Effector memory CD4-positive, alpha-beta T cell (primary cell): ENCODE data around the gene MED19.

Source experiments
- DNase-seq, 3 donors: peaks; one replicate each; pipeline ENCODE4 v3.0.0-alpha.2; 2020
- H3K27ac ChIP-seq: 2 replicates; pipeline ENCODE4 v1.7.0; 2013; ENCODE audit warnings: mild to moderate bottlenecking, low read length, moderate library complexity; ENCODE audit not compliant: insufficient read depth, poor library complexity, severe bottlenecking
- H3K27me3 ChIP-seq: replicated peaks from 2 replicates; pipeline ENCODE4 v1.7.0; 2013; ENCODE audit warnings: mild to moderate bottlenecking, low read length; ENCODE audit not compliant: insufficient read depth, control insufficient read depth, poor library complexity, severe bottlenecking
- H3K36me3 ChIP-seq: 2 replicates; pipeline ENCODE4 v1.7.0; 2013; ENCODE audit warnings: mild to moderate bottlenecking, low read length, moderate library complexity; ENCODE audit not compliant: control insufficient read depth, insufficient read depth
- H3K4me1 ChIP-seq: 2 replicates; pipeline ENCODE4 v1.7.0; 2013; ENCODE audit warnings: low read length, mild to moderate bottlenecking; ENCODE audit not compliant: control insufficient read depth, insufficient read depth, poor library complexity, severe bottlenecking
- H3K4me3 ChIP-seq: 2 replicates; pipeline ENCODE4 v1.7.0; 2013; ENCODE audit warnings: low read length, low read depth, mild to moderate bottlenecking; ENCODE audit not compliant: insufficient read depth, poor library complexity, severe bottlenecking
- H3K9me3 ChIP-seq: 2 replicates; pipeline ENCODE4 v1.7.0; 2013; ENCODE audit warnings: mild to moderate bottlenecking, low read length, moderate library complexity; ENCODE audit not compliant: control insufficient read depth

Gene MED19

GRCh38 chr11:57657194-57658022 is 54.6 kb downstream of the MED19 start, which contains the start of gene CLP1:
Gene CLP1, plus strand, starts transcription at chr11:57657762. Its CDS starts 1,715 bp downstream, at chr11:57659477.
- H3K27me3 ChIP-seq: no peaks in the 10 kb centered on the region
- peak within 1 kb of the TSS; percentile 87 for H3K27ac ChIP-seq
- peak; percentile 96 to 99 (median 98) for DNase-seq
- peak within 1 kb of the TSS; percentile 64 for H3K4me3 ChIP-seq
- no peaks in the 10 kb centered on the region for H3K9me3 ChIP-seq
- peaks cover 9% of the 10 kb centered on the region for H3K4me1 ChIP-seq
- H3K36me3 ChIP-seq: peaks cover 32% of the 10 kb centered on the region

GRCh38 chr11:57656885-57657193 is 55.2 kb downstream of the MED19 start:
- Histone ChIP-seq H3K36me3 (peaks cover 26% of the 10 kb centered on the region), H3K4me1 (peaks cover 9% of the 10 kb centered on the region), H3K27ac (peak overlapping the region; percentile 87), H3K27me3 (no peaks in the 10 kb centered on the region), H3K9me3 (no peaks in the 10 kb centered on the region), H3K4me3 (peak overlapping the region; percentile 64)
- DNase-seq: no peak
